Astrocyte of the cerebellum (primary cell): ENCODE results near the gene LRRC56.
A peak's percentile ranks its signal among the peaks of the same experiment; 100 is the strongest.
"Not testable (repeated sequence)": the region's sequence is repeated elsewhere in the genome, so short reads cannot be mapped to it uniquely, and the experiment has no call there.

ENCODE experiments used
- DNase-seq: peaks from one replicate; pipeline ENCODE4 v3.0.0-alpha.2; 2011; ENCODE audit warnings: low read depth
- H3K4me3 ChIP-seq: 2 replicates; pipeline ENCODE4 v1.5.1; 2011; ENCODE audit warnings: mild to moderate bottlenecking, low read depth, low read length, moderate library complexity
- CTCF ChIP-seq: IDR thresholded peaks from 2 replicates; pipeline ENCODE4 v1.5.1; 2012; ENCODE audit warnings: low read length, low read depth, moderate library complexity, mild to moderate bottlenecking; ENCODE audit errors: missing control alignments
- in situ Hi-C: cut with HindIII; loops from 2 replicates; pipeline ENCODE4 v1.10.0; 2017; ENCODE audit warnings: low sequenced_read_pairs

The LRRC56 gene

GRCh38 chr11:569158-569885 lies 32.0 kb downstream of the LRRC56 start:
- in situ Hi-C loops = no loop called here
- TF ChIP-seq CTCF = no peak
- peak overlapping the region; percentile 48 for H3K4me3 ChIP-seq
- no peak for DNase-seq

- in situ Hi-C loops = no loop called here
- DNase-seq = no peak
- no peak for TF ChIP-seq CTCF
- no peak overlapping the region for H3K4me3 ChIP-seq
Measured at GRCh38 chr11:571802-572185, 34.5 kb downstream of the LRRC56 start.

- no peak for TF ChIP-seq CTCF
- in situ Hi-C loops = no loop called here
- H3K4me3 ChIP-seq = no peak overlapping the region
- no peak for DNase-seq
Measured at GRCh38 chr11:573146-573759, 35.9 kb downstream of the LRRC56 start.

GRCh38 chr11:574031-574570 lies 36.8 kb downstream of the LRRC56 start:
- H3K4me3 ChIP-seq, DNase-seq, in situ Hi-C loops: not testable (repeated sequence)

- no peak for TF ChIP-seq CTCF
- H3K4me3 ChIP-seq = peak overlapping the region; percentile 60
- in situ Hi-C loops = no loop called here
- no peak for DNase-seq
Measured at GRCh38 chr11:574632-575312, 37.4 kb downstream of the LRRC56 start.

GRCh38 chr11:575313-575995 lies 38.1 kb downstream of the LRRC56 start:
- no peak for TF ChIP-seq CTCF
- no peak for DNase-seq
- in situ Hi-C loops = no loop called here
- peak overlapping the region; percentile 60 for H3K4me3 ChIP-seq
